Measurements from ENCODE around the gene HEMK1.
A peak's percentile ranks its signal among the peaks of the same experiment; 100 is the strongest.

Gene HEMK1

DNA sequence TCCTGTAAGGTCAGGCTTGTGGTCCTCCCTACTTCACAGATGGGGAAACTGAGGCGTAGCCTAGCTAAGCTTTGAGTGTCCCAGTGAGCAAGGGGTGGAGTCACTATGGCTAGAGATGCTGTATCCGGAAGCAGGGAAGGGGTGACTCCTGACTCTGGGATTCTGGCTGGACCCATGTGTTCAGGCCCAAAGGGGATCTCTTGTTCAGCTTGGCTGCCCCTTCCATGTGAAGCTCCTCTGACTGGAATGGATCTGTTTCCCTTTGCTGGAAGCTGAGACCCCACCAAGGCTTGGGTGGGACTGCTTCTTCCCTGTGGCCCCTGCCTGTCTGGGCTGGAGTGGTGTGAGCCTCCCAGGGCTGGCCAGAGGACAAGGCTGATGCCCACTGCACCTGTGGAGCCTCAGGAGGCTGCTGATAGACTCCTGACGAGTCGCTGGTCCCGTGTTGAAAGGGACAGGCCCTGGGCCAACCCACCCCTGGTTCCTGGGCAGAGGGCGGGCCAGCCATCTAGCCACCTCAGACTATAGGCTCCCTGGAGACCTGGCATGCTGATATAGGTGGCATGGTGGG is 48.7 kb downstream of the HEMK1 start:
- Histone ChIP-seq H3K36me3 (ENCODE audit: control insufficient read depth, insufficient read depth, low read length) (no peaks in the 10 kb centered on the region), H3K9ac (ENCODE audit: low read length) (peak overlapping the region; percentile 42), H3K27ac (ENCODE audit: low read depth, low read length) (no peak overlapping the region), H3K4me1 (ENCODE audit: control insufficient read depth, insufficient read depth, low read length) (peaks cover 5% of the 10 kb centered on the region), H3K4me3 (ENCODE audit: low read length) (peak overlapping the region; percentile 80), H3K27me3 (ENCODE audit: control insufficient read depth, insufficient read depth, low read length) (no peaks in the 10 kb centered on the region)

- Histone ChIP-seq H3K27me3 (ENCODE audit: control insufficient read depth, insufficient read depth, low read length) (no peaks in the 10 kb centered on the region), H3K9ac (ENCODE audit: low read length) (no peak overlapping the region), H3K4me3 (ENCODE audit: low read length) (no peak overlapping the region), H3K36me3 (ENCODE audit: control insufficient read depth, insufficient read depth, low read length) (no peaks in the 10 kb centered on the region), H3K4me1 (ENCODE audit: control insufficient read depth, insufficient read depth, low read length) (peaks cover 5% of the 10 kb centered on the region), H3K27ac (ENCODE audit: low read depth, low read length) (no peak overlapping the region)
These were observed 51.1 kb downstream of the HEMK1 start for GRCh38 chr3:50620420-50620819.

GRCh38 chr3:50620820-50621219 is 51.5 kb downstream of the HEMK1 start:
- H3K4me3 ChIP-seq (ENCODE audit: low read length), result no peak overlapping the region
- H3K36me3 ChIP-seq (ENCODE audit: control insufficient read depth, insufficient read depth, low read length), result no peaks in the 10 kb centered on the region
- no peak overlapping the region for H3K27ac ChIP-seq (ENCODE audit: low read depth, low read length)
- H3K9ac ChIP-seq (ENCODE audit: low read length), result no peak overlapping the region
- no peaks in the 10 kb centered on the region for H3K27me3 ChIP-seq (ENCODE audit: control insufficient read depth, insufficient read depth, low read length)
- peaks cover 5% of the 10 kb centered on the region for H3K4me1 ChIP-seq (ENCODE audit: control insufficient read depth, insufficient read depth, low read length)

DNA sequence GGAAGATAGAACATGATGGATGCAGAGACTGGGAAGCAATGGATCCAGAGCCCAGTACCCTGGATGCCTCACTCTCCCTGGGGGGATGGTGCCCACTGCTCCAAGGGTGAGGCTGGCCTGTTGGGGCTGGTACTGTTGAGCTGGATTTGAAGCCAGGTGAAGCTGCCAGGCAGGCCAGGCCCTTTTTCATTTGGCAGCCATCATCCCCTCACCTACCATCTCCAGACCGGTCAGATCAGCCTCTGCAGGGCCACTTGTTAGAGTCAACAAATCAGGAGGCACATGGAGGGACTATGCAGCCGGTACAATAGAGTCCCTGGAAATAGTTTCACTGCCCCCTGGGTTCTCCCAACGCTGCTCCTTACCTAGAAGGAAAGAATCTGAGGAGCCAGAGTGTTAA is 53.6 kb downstream of the HEMK1 start:
- Histone ChIP-seq H3K4me1 (ENCODE audit: control insufficient read depth, insufficient read depth, low read length) (peaks cover 2% of the 10 kb centered on the region), H3K27ac (ENCODE audit: low read depth, low read length) (no peak overlapping the region), H3K27me3 (ENCODE audit: control insufficient read depth, insufficient read depth, low read length) (no peaks in the 10 kb centered on the region), H3K4me3 (ENCODE audit: low read length) (no peak overlapping the region), H3K36me3 (ENCODE audit: control insufficient read depth, insufficient read depth, low read length) (no peaks in the 10 kb centered on the region), H3K9ac (ENCODE audit: low read length) (no peak overlapping the region)

DNA sequence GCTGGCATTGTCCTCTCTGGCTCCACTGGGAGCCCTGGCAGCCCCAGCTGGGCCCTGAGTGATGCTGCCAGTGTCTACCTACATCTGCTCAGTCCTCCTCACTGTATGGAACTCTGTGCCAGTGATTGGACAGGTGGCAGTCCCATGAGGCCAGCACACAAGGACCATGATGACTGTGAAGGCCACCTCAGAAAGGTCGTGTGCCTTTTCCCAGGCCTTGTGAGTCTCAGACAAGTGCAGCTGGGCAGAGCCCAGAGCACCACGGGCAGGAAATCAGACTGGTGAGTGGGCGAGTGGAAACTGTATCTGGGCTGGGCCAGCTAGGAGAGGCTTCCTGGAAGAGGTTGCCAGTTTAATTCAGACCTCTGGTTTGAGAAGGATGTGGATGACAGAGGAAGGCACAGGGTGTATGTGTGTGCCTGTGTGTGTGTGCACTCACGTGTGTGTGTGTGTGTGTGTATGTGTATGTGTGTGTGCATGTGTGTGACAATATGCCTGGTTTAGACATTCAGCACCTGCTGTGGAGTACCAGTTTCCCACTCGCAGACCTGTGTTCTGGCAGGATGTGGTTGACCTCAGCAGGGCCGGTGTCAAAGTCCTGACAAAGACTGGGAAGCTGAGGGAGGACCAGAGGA is 54.6 kb downstream of the HEMK1 start:
- no peak overlapping the region for H3K27ac ChIP-seq (ENCODE audit: low read depth, low read length)
- H3K4me1 ChIP-seq (ENCODE audit: control insufficient read depth, insufficient read depth, low read length), result no peaks in the 10 kb centered on the region
- no peaks in the 10 kb centered on the region for H3K27me3 ChIP-seq (ENCODE audit: control insufficient read depth, insufficient read depth, low read length)
- no peaks in the 10 kb centered on the region for H3K36me3 ChIP-seq (ENCODE audit: control insufficient read depth, insufficient read depth, low read length)
- no peak overlapping the region for H3K9ac ChIP-seq (ENCODE audit: low read length)
- no peak overlapping the region for H3K4me3 ChIP-seq (ENCODE audit: low read length)

GRCh38 chr3:50624634-50625033 is 55.3 kb downstream of the HEMK1 start:
- H3K27ac ChIP-seq (ENCODE audit: low read depth, low read length), result no peak overlapping the region

GRCh38 chr3:50625231-50626182 is 56.2 kb downstream of the HEMK1 start:
- Histone ChIP-seq H3K4me1 (ENCODE audit: control insufficient read depth, insufficient read depth, low read length) (no peaks in the 10 kb centered on the region), H3K36me3 (ENCODE audit: control insufficient read depth, insufficient read depth, low read length) (no peaks in the 10 kb centered on the region), H3K4me3 (ENCODE audit: low read length) (no peak overlapping the region), H3K27me3 (ENCODE audit: control insufficient read depth, insufficient read depth, low read length) (no peaks in the 10 kb centered on the region), H3K27ac (ENCODE audit: low read depth, low read length) (no peak overlapping the region), H3K9ac (ENCODE audit: low read length) (no peak overlapping the region)

More at GRCh38 chr3:50624634-50625033, 55.3 kb downstream of the HEMK1 start:
- H3K9ac ChIP-seq (ENCODE audit: low read length), result no peak overlapping the region
- no peaks in the 10 kb centered on the region for H3K4me1 ChIP-seq (ENCODE audit: control insufficient read depth, insufficient read depth, low read length)
- H3K4me3 ChIP-seq (ENCODE audit: low read length), result no peak overlapping the region
- no peaks in the 10 kb centered on the region for H3K27me3 ChIP-seq (ENCODE audit: control insufficient read depth, insufficient read depth, low read length)
- no peaks in the 10 kb centered on the region for H3K36me3 ChIP-seq (ENCODE audit: control insufficient read depth, insufficient read depth, low read length)

GRCh38 chr3:50626401-50626800 is 57.1 kb downstream of the HEMK1 start:
- no peak overlapping the region for H3K4me3 ChIP-seq (ENCODE audit: low read length)
- H3K4me1 ChIP-seq (ENCODE audit: control insufficient read depth, insufficient read depth, low read length), result no peaks in the 10 kb centered on the region
- no peak overlapping the region for H3K9ac ChIP-seq (ENCODE audit: low read length)
- H3K36me3 ChIP-seq (ENCODE audit: control insufficient read depth, insufficient read depth, low read length), result no peaks in the 10 kb centered on the region
- H3K27ac ChIP-seq (ENCODE audit: low read depth, low read length), result no peak overlapping the region
- H3K27me3 ChIP-seq (ENCODE audit: control insufficient read depth, insufficient read depth, low read length), result no peaks in the 10 kb centered on the region

GRCh38 chr3:50627407-50628051 is 58.2 kb downstream of the HEMK1 start:
- H3K36me3 ChIP-seq (ENCODE audit: control insufficient read depth, insufficient read depth, low read length), result no peaks in the 10 kb centered on the region
- no peaks in the 10 kb centered on the region for H3K4me1 ChIP-seq (ENCODE audit: control insufficient read depth, insufficient read depth, low read length)
- no peak overlapping the region for H3K9ac ChIP-seq (ENCODE audit: low read length)
- H3K27me3 ChIP-seq (ENCODE audit: control insufficient read depth, insufficient read depth, low read length), result no peaks in the 10 kb centered on the region
- no peak overlapping the region for H3K4me3 ChIP-seq (ENCODE audit: low read length)
- no peak overlapping the region for H3K27ac ChIP-seq (ENCODE audit: low read depth, low read length)

DNA sequence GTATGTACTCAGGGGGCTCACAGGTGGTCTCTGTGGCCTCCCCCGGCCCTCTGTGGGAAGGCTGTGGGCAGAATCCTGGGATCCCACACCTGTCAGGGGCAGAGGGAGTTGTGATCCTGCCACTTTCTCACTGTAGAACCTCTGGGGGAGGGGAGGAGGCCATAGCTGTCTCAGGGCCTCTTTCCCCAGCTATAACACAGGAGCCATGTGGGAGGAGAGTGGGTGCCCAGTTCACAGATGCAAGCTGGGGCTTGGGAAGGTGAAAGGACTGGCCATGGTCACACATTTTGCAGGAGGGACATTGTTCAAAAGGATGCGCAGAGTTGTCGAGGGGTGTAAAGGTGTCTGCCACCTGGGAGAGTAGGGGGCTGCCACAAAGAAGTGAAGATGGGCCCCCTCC is 59.3 kb downstream of the HEMK1 start:
- Histone ChIP-seq H3K9ac (ENCODE audit: low read length) (no peak overlapping the region), H3K36me3 (ENCODE audit: control insufficient read depth, insufficient read depth, low read length) (no peaks in the 10 kb centered on the region), H3K4me1 (ENCODE audit: control insufficient read depth, insufficient read depth, low read length) (no peaks in the 10 kb centered on the region), H3K27ac (ENCODE audit: low read depth, low read length) (no peak overlapping the region), H3K27me3 (ENCODE audit: control insufficient read depth, insufficient read depth, low read length) (no peaks in the 10 kb centered on the region), H3K4me3 (ENCODE audit: low read length) (no peak overlapping the region)

DNA sequence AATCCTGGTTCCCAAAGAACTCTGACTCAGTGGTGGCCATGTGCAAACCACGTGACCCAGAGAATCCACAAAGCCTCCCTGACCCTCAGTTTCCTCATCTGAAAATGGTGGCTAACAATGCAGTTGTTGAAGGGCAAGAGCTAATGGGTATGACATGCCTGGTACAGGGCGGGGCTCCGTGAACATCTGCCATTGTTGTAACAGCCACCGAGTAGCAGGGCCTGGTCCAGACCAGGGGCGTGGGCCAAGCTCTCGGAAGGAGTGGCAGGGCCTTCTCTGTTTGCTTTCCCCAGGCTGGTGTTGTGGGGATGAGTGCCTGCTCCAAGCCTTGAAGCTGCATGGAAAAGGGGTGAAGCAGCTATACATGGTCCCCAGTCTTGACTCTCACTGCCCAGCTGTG is 61.1 kb downstream of the HEMK1 start:
- no peaks in the 10 kb centered on the region for H3K27me3 ChIP-seq (ENCODE audit: control insufficient read depth, insufficient read depth, low read length)
- H3K27ac ChIP-seq (ENCODE audit: low read depth, low read length), result no peak overlapping the region
- no peak overlapping the region for H3K4me3 ChIP-seq (ENCODE audit: low read length)
- no peak overlapping the region for H3K9ac ChIP-seq (ENCODE audit: low read length)
- H3K4me1 ChIP-seq (ENCODE audit: control insufficient read depth, insufficient read depth, low read length), result no peaks in the 10 kb centered on the region
- H3K36me3 ChIP-seq (ENCODE audit: control insufficient read depth, insufficient read depth, low read length), result no peaks in the 10 kb centered on the region

- H3K9ac ChIP-seq (ENCODE audit: low read length), result no peak overlapping the region
- no peaks in the 10 kb centered on the region for H3K4me1 ChIP-seq (ENCODE audit: control insufficient read depth, insufficient read depth, low read length)
- no peaks in the 10 kb centered on the region for H3K27me3 ChIP-seq (ENCODE audit: control insufficient read depth, insufficient read depth, low read length)
- no peak overlapping the region for H3K4me3 ChIP-seq (ENCODE audit: low read length)
- H3K27ac ChIP-seq (ENCODE audit: low read depth, low read length), result no peak overlapping the region
- no peaks in the 10 kb centered on the region for H3K36me3 ChIP-seq (ENCODE audit: control insufficient read depth, insufficient read depth, low read length)
These were observed 61.6 kb downstream of the HEMK1 start for GRCh38 chr3:50630877-50631276.

All from rectal smooth muscle tissue (tissue), 1 donor.